ENCODE results near the gene IMMP2L. TPM values are rescaled to one million over a fixed set of nuclear protein-coding genes. Genes with fewer than 3 reads are reported as not detected.

Gene IMMP2L
- total and polyA plus RNA-seq, 4 donors = 7.3 to 21.1 (median 12.4) TPM

DNA sequence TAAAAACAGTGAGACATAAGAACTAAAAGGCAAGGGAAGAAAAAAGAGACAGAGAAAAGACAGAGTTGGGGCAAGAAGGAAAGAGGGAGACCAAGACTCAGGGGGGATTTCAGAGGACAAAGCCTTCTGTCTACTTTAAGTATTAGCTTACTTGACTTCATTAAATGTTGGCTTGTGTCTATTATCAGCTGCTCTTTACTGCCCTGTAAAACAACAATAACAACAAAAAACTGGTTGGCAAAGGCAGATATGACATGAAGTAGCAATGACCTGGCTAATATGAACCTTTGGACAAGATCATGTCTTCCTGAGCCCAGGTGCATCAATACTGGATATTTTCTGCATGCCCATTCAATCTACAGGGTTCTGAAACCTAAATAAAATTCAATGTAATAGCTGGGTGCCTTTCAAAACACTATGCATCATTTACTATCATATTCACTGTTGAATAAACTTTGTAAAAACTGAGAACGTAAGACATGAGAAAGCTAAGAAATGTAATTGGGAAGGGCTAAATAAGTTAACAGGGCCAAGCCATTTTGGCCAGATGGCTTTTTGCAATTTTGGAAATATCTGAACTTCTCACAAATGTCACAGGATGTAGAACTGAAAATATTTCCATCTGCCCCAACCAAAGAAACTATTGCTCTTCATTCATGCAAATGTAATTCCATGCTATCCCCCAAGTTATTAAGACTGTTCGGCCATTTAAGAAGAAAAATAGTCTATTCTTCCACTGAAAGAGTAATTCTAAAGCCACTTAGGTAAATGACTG lies 422.0 kb downstream of the IMMP2L start:
- no peaks in the 10 kb centered on the region for H3K9me3 ChIP-seq (ENCODE audit: control insufficient read depth in 4 of 4, low read length in 3 of 4)
- H3K36me3 ChIP-seq (ENCODE audit: control insufficient read depth in 4 of 4, insufficient read depth in 3 of 4, low read depth in 1 of 4, low read length in 3 of 4) = no peaks in the 10 kb centered on the region
- no peak overlapping the region for H3K9ac ChIP-seq (ENCODE audit: low read depth in 1 of 2, low read length in 2 of 2)
- TF ChIP-seq NR2F2 (IDR thresholded peaks at IDR 0.05) = no peak
- TF ChIP-seq, protein P1, sequence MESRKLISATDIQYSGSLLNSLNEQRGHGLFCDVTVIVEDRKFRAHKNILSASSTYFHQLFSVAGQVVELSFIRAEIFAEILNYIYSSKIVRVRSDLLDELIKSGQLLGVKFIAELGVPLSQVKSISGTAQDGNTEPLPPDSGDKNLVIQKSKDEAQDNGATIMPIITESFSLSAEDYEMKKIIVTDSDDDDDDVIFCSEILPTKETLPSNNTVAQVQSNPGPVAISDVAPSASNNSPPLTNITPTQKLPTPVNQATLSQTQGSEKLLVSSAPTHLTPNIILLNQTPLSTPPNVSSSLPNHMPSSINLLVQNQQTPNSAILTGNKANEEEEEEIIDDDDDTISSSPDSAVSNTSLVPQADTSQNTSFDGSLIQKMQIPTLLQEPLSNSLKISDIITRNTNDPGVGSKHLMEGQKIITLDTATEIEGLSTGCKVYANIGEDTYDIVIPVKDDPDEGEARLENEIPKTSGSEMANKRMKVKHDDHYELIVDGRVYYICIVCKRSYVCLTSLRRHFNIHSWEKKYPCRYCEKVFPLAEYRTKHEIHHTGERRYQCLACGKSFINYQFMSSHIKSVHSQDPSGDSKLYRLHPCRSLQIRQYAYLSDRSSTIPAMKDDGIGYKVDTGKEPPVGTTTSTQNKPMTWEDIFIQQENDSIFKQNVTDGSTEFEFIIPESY (IDR thresholded peaks at IDR 0.05) = no peak
- no peak for TF ChIP-seq EGR1 (IDR thresholded peaks at IDR 0.05; ENCODE audit: low read depth in 2 of 2)
- TF ChIP-seq RAD21 (IDR thresholded peaks at IDR 0.05) = no peak
- no peak for TF ChIP-seq RXRA (IDR thresholded peaks at IDR 0.05)
- TF ChIP-seq, protein P2, sequence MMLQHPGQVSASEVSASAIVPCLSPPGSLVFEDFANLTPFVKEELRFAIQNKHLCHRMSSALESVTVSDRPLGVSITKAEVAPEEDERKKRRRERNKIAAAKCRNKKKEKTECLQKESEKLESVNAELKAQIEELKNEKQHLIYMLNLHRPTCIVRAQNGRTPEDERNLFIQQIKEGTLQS (IDR thresholded peaks at IDR 0.05) = no peak
- TF ChIP-seq, protein P3, sequence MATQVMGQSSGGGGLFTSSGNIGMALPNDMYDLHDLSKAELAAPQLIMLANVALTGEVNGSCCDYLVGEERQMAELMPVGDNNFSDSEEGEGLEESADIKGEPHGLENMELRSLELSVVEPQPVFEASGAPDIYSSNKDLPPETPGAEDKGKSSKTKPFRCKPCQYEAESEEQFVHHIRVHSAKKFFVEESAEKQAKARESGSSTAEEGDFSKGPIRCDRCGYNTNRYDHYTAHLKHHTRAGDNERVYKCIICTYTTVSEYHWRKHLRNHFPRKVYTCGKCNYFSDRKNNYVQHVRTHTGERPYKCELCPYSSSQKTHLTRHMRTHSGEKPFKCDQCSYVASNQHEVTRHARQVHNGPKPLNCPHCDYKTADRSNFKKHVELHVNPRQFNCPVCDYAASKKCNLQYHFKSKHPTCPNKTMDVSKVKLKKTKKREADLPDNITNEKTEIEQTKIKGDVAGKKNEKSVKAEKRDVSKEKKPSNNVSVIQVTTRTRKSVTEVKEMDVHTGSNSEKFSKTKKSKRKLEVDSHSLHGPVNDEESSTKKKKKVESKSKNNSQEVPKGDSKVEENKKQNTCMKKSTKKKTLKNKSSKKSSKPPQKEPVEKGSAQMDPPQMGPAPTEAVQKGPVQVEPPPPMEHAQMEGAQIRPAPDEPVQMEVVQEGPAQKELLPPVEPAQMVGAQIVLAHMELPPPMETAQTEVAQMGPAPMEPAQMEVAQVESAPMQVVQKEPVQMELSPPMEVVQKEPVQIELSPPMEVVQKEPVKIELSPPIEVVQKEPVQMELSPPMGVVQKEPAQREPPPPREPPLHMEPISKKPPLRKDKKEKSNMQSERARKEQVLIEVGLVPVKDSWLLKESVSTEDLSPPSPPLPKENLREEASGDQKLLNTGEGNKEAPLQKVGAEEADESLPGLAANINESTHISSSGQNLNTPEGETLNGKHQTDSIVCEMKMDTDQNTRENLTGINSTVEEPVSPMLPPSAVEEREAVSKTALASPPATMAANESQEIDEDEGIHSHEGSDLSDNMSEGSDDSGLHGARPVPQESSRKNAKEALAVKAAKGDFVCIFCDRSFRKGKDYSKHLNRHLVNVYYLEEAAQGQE (IDR thresholded peaks at IDR 0.05) = no peak
- no peak for TF ChIP-seq HNF4G (IDR thresholded peaks at IDR 0.05)
- no peak for TF ChIP-seq HNF4A (conservative IDR thresholded peaks at IDR 0.05)
- TF ChIP-seq, protein P4, sequence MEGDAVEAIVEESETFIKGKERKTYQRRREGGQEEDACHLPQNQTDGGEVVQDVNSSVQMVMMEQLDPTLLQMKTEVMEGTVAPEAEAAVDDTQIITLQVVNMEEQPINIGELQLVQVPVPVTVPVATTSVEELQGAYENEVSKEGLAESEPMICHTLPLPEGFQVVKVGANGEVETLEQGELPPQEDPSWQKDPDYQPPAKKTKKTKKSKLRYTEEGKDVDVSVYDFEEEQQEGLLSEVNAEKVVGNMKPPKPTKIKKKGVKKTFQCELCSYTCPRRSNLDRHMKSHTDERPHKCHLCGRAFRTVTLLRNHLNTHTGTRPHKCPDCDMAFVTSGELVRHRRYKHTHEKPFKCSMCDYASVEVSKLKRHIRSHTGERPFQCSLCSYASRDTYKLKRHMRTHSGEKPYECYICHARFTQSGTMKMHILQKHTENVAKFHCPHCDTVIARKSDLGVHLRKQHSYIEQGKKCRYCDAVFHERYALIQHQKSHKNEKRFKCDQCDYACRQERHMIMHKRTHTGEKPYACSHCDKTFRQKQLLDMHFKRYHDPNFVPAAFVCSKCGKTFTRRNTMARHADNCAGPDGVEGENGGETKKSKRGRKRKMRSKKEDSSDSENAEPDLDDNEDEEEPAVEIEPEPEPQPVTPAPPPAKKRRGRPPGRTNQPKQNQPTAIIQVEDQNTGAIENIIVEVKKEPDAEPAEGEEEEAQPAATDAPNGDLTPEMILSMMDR (IDR thresholded peaks at IDR 0.05; ENCODE audit: low read depth, low read length, missing input control) = no peak
- TF ChIP-seq TAF1 (conservative IDR thresholded peaks at IDR 0.05) = no peak
- no peak for TF ChIP-seq FOXA2 (IDR thresholded peaks at IDR 0.05)
- TF ChIP-seq FOXA1 (IDR thresholded peaks at IDR 0.05) = no peak
- no peak for TF ChIP-seq JUND (IDR thresholded peaks at IDR 0.05)
- no peak for TF ChIP-seq GABPA (IDR thresholded peaks at IDR 0.05 in 1 of 2, conservative IDR thresholded peaks at IDR 0.05 in 1 of 2)
- TF ChIP-seq, protein P5, sequence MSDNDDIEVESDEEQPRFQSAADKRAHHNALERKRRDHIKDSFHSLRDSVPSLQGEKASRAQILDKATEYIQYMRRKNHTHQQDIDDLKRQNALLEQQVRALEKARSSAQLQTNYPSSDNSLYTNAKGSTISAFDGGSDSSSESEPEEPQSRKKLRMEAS (IDR thresholded peaks at IDR 0.05) = no peak
- TF ChIP-seq YY1 (IDR thresholded peaks at IDR 0.05) = no peak
- no peak for TF ChIP-seq SP1 (IDR thresholded peaks at IDR 0.05)
- H3K4me1 ChIP-seq (ENCODE audit: control insufficient read depth in 4 of 4, insufficient read depth in 4 of 4, low read length in 3 of 4) = peaks cover 0 to 3% (median 0%) of the 10 kb centered on the region in 4 donors
- H3K4me3 ChIP-seq (ENCODE audit: low read depth in 1 of 3, low read length in 3 of 3) = no peak overlapping the region
- no peaks in the 10 kb centered on the region for H3K27me3 ChIP-seq (ENCODE audit: control insufficient read depth in 4 of 4, insufficient read depth in 4 of 4, low read length in 3 of 4)
- H3K27ac ChIP-seq (ENCODE audit: low read depth in 1 of 2, low read length in 2 of 2) = no peak overlapping the region
- 96% methylated on average over 2 of the region's 2 CpGs for WGBS
- no peak for DNase-seq (ENCODE audit: low spot score)

Measured in liver (tissue), 9 donors.